ENCODE data around the gene AGBL4.
"Not testable (repeated sequence)": the region's sequence is repeated elsewhere in the genome, so short reads cannot be mapped to it uniquely, and the experiment has no call there.

Gene AGBL4

DNA sequence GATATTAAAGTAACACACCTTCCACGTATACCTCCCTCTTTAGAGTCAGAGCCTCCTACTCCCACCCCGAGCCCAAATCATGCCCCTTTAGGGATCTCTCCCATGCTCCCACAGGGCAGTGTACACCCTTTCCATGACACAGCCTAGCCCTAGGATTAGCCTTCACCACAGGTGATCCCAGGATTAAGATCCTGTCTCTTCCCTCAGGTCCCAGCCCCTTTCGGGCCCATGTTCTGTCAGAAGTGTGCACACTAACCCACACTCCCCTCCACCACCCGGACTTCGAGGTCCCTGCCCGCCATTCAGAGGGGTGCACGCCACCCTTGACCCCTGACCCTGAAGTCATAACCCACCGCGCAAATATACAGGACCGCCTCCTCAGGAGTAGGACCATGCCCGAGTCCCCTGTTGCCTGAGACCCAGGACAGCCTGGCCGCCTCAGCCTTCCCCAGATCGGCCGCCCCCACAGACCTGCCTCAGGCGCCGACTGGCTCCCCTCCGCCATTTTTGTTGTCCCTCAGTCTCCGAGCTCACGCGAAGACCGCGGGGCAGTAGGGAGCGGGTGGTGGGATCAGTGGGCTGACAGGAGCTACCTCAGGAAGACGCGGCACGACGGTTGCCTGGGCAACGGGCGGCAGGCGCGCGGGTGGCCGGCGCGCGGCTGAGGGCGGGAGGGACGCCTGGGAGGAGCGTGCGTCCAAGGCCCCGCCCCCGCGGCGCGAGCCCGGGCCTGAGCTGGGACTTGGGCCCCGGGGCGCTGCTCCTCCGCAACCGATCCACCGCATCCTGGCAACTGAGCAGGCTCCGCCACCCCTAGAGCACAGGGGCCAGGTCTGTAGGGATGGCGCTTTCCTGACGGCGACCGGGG, at the start of gene AGBL4:
TSS of gene AGBL4 (minus strand) at position 663 of the 868 bp plus-strand sequence.
- no peak for DNase-seq (ENCODE audit: low read depth in 3 of 3)

DNA sequence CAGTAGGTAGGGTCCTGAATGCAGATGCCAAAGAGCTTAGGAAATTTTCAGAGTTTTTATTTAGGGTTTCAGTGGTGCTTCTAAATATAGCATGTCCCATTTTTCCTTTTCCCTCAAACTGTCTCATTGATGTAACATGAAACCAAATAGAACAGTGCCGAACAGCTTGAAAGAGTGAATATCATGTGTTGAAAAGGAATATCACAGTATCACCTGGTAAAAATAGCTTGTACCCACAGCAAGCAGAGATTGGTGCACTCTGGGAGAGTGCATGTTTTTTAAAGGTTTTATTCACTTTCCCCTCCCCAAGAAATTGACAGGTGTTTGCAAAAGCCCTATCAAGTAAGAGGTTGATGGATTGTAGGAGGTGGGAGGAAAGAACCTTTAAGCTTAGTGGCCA, 43.1 kb upstream of the AGBL4 start:
- DNase-seq (ENCODE audit: low read depth in 3 of 3) = no peak

DNA sequence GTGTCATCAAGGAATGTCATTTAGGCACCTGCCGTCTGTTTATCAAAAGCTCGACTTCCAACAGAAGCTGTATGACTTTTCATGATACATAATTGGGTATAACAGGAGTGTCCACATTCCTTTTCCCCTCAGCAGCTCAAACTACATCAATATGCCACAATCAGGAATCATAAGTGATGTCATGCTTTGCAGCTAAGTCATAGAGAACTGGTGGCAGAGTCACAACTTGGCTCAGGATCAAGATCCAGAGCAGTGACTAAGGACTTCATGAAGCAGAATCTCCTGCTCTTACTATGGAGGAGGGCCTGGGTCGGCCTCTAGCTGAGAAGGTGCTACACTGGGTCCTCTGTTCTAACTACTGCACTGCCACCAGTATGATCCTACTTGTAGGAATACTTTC, 36.5 kb upstream of the AGBL4 start:
- no peak for DNase-seq (ENCODE audit: low read depth in 3 of 3)

DNA sequence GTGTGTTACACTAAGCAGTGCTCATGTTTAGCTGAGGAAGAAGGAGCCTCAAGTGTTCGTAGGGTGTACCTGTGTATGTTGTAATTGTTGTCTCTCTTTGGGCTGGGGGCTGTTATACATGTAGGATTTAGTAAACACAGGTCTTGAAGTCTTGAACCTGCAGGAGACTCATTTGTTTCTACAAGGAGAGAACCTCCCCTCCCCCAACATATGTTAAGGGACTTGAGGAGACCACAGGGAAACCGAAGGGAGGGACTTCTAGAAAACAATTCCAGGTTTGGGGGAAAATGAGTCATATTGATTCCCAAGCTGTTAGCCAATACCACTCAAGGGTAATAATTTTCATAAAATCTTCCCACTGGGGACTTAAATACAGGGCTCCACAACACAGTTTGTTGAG, 25.0 kb upstream of the AGBL4 start:
- no peak for DNase-seq (ENCODE audit: low read depth in 3 of 3)

DNA sequence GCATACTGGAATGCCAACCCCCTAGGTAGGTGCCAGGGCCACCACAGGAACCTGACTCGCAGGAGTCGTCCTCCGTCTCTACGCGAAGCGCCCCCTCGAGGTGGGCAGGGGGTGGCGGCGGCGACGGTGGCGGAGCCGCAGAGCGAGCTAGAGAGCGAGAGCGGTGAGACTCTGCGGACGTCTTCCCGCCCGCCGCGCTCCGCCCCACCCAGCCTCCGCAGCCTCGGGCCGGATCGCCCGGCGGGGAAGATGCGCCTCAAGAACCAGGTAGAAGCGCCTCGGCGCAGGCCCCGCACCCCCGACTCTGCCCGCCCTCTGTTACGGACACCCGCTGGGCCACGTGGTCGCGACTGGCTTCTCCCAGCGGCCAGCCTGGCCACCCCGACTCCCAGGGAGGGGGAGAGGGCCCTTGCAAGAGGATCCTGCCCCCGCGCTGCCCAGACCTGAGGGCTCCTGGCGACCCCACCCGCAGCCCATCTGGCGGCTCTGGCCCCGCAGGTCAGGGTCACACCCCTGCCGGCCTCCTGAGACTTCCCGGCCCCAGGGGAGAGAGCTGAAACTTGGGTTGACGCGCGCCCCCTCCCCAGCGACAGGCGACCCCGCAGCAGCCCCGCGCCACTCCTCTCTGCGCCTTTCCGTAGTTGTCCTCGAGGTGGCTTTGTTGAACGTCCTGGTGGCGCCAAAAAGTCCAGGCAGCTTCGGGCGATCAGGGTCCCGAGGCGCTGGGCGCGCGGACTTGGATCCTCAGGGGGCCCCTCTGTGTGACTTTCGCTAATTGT, 24.4 kb upstream of the AGBL4 start:
- DNase-seq (ENCODE audit: low read depth in 3 of 3) = no peak

DNA sequence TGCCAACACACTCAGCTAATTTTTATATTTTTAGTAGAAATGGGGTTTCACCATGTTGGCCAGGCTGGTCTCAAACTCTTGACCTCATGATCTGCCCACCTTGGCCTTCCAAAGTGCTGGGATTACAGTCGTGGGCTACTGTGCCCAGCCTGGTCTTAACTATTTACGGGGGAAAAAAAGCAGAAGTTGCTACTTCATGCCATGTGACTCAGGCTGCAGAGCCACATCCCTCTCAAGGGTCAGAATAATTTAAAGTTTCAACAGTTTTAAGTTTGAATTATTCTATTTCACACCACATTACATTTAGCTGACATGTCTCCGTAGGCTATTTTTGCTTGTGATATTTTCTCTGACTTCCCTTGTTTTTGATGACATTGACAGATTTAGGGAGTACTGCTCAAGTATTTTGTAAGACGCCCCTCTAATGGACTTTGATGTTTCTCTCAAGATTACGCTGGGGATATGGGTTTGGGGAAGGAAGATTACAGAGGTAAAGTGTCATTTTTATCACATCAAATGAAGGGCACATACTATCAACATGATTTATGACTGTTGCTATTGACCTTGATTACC, 14.6 kb upstream of the AGBL4 start:
- DNase-seq (ENCODE audit: low read depth in 3 of 3) = no peak

DNA sequence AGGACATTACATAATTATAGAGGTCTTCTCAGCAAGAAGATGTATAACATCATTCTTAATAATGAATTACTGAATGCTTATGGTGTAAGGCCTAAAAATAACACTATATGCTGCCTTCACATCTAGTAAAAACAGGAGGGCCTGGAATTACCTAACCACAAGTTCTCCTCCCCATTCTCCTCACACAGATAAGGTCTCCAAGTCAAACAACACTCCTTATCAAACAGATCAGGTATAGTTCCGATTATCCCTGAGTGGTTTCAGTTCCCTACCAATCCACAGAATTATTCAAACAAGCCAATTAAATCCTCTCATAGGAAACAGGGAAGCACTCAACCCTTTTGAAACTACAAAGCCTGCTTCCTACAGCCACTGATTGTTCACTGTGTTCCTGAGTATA, 4.0 kb upstream of the AGBL4 start:
- DNase-seq (ENCODE audit: low read depth in 3 of 3) = no peak

DNA sequence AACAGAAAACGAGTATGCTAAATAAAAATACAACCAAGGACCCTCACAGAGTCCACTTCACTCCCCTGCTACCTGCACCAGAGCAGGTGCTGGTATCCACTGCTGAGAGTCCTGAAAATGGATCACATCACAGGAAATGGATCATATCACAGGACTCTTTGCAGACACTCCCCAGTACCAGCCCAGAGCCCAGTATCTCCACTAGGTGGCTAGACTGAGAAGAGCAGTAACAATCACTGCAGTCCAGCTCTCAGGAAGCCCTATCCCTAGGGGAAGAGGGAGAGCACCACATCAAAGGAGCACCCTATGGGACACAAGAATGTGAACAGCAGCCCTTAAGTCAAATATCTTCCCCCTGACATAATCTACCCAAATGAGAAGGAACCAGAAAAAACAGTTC, 28.0 kb downstream of the AGBL4 start:
- no peak for DNase-seq (ENCODE audit: low read depth in 3 of 3)

DNA sequence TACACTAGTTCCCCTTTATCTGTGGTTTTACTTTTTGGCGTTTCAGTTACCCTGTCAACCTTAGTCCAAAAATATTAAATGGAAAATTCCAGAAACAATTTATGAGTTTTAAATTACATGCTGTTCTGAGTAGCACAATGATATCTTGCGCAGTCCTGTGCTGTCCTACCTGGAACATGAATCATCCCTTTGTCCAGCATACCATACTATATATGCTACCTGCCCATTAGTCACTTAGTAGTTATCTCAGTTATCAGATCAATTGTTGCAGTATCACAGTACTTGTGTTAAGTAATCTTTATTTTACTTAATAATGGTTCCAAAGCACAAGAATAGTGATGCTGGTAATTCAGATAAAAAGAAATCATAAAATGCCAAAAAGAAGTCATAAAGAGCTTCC, 52.7 kb downstream of the AGBL4 start:
- DNase-seq (ENCODE audit: low read depth in 3 of 3) = no peak

DNA sequence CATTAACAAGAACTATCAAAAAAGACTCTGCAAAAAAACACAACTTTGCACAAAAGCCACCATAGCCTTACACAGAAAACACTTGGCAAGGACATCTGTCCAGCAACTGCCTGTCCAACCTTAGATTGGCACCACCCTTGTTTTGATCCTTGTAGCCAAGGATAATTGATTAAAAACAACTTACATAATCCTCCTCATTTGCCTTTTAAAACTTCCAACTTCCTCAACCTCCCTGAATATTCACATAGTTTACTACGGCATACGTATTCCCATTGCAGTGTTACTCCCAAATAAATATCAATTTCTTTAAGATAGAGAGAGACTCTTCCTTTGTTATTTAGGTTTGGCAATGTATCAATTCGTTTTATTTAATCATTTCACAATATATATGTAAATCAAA, 72.4 kb downstream of the AGBL4 start:
- no peak for DNase-seq (ENCODE audit: low read depth in 3 of 3)

DNA sequence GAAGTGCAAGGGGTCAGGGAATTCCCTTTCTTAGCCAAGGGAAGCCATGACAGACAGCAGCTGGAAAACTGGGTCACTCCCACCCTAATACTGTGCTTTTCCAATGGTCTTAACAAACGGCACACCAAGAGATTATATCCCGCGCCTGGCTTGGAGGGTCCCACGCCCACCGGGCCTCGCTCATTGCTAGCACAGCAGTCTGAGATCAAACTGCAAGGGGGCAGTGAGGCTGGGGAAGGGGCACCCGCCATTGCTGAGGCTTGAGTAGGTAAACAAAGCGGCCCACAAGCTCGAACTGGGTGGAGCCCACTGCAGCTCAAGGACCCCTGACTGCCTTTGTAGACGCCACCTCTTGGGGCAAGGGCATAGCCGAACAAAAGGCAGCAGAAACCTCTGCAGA, 108.5 kb downstream of the AGBL4 start:
- not testable (repeated sequence) for DNase-seq (ENCODE audit: low read depth in 3 of 3)

DNA sequence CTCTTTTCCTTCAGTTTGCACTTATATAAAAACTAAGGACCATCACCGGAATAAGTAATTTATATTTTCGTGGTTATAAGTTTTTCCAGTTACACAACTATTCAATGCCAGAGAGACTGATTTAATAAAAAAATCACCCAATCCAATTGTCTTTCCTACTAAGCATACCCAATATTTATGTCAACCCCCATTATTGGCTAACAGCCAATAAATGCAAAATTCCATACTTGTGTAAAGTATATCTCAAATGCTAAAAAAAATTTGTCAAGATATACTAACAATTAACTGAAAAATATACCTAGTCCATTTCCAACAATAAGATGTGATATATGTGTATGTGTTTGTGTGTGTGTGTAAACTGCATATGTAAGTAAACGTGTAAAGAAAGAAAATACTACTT, 117.4 kb downstream of the AGBL4 start:
- DNase-seq (ENCODE audit: low read depth in 3 of 3) = no peak

DNA sequence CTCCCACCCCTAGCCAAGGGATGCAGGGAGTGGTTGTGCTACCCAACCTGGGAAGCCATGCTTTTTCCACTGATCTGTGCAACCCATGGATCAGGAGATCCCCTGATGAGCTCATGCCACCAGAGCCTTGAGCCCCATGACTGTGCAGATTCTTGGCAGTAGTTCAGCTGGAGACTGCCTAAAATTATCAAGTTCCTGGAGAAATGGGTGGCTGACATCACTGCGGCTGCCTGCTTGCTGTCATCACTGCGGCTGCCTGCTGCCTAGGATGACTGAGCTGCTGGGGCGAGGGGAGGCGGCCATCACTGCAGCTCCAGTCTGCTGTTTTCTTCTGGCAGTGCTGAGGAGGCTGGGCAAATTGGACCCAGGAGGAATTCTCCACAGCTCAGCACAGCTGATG, 159.2 kb downstream of the AGBL4 start:
- no peak for DNase-seq (ENCODE audit: low read depth in 3 of 3)

DNA sequence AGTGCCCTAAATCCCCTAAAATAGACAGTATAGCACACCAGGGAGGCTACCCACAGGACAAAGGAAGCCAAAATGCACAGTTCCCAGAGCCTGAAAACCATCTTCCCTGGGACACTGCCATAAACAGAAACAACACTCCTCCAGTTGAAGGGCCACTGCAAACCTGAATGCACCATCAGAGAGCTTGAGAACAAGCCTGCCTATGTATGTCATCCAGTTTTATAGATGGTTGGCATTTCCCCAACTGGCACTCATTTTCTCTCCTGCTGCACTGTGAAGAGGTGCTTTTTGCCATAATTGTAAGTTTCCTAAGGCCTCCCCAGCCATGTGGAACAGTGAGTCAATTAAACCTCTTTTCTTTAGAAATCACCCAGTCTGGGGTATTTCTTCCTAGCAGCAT, 169.0 kb downstream of the AGBL4 start:
- no peak for DNase-seq (ENCODE audit: low read depth in 3 of 3)

DNA sequence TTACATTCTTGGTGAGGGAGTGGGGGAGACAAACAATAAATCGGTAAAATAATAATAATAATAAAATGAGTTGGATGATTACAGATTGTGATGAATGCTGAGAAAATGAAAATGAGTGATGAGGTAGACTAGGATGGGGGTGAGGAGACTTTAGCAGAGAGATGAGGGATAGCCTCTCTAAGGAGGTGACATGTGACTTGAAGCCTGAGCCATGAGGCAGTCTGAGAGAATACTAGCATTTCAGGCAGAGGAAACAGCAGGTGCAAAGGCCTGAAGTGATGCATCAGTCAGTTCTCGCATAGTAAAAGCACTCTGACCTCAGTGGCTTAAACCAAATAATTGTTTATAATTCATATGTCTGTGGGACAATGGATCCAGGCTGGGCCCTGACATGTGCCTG, 181.2 kb downstream of the AGBL4 start:
- no peak for DNase-seq (ENCODE audit: low read depth in 3 of 3)

DNA sequence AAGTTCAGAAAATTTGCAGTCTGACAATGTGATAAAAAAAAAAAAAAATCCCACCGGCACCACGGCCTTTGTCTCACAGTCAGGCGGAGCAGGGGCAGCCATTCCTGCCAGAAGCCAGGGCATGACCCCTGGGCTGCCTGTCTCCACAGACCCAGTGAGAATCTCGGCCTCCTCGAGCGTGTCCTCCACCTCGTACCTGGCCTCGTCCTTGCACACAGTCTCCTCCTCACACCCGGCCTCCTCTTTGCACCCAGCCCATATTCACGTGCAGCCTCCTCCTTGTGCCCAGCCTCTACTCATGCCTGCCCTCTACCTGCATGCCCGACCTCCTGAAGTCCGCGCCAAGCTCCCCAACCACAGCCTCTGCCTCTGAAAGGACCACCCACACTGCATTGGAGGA, 182.0 kb downstream of the AGBL4 start:
- DNase-seq (ENCODE audit: low read depth in 3 of 3) = no peak

DNA sequence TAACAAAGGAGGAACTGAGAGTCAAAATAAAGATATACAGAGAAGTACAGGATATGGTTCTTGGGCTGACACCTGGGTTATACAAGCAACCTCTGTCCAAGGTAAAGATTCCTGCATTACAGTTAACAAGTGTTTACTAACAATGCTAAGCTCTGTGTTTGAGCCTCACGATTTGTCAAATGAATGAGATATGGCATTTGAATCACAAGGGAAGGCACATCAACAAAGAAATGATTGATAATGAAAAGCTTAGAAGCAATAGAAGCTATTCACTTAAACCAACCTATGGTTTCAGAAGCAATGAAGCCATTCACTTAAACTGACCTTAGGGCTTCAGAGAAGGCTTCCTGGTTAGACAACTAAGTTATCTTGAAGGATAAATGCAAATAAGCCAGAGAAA, 199.5 kb downstream of the AGBL4 start:
- DNase-seq (ENCODE audit: low read depth in 3 of 3) = no peak

DNA sequence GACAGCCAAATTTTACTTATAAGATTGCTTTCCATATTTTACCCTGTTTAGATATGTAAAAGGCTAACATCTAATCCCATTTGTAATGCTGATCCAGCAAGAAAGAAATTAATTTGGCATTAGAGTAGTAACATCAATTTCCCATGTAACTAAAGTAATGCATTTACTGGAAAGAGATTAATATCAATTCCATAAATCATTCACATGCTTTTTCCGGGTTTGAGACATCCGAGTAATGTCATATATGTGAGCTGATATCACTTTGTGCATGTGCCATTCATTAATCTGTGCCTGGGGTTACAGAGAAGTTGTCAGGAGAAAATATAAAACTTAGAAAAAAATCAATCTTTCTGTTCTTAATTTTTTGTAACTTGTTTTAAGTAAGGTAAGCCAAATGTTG, 206.1 kb downstream of the AGBL4 start:
- no peak for DNase-seq (ENCODE audit: low read depth in 3 of 3)

DNA sequence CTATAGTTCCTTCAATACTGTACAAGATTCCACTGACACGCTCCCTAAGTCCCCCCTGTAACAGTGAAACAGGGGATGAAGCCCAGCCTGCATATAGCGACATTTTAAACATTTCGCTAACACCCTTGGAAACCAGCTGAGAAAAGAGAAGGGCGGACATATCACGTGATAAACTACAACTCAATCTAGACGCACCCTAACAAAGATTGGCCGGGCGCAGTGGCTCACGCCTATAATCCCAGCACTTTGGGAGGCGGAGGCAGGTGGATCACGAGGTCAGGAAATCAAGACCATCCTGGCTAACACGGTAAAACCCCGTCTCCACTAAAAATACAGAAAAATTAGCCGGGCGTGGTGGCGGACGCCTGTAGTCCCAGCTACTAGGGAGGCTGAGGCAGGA, 236.7 kb downstream of the AGBL4 start:
- DNase-seq (ENCODE audit: low read depth in 3 of 3) = not testable (repeated sequence)

DNA sequence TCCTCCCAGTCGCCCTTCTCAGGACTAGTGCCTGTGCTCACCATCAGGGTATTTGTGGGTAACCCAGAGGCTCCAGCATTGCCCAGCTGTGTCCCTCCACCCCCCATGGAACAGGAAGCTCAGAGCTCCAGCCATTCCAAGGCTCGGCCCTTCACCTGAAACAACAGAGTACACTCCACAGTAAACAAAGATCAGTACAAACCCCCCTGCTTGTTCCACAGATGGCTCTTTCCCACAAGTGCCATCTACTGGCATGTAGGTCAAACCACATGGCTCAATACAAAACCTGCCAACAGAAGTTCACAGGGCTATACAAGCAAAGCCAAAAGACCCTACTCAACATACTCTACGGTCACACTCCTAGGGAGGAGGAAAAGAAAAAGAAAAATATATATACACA, 258.7 kb downstream of the AGBL4 start:
- no peak for DNase-seq (ENCODE audit: low read depth in 3 of 3)

DNA sequence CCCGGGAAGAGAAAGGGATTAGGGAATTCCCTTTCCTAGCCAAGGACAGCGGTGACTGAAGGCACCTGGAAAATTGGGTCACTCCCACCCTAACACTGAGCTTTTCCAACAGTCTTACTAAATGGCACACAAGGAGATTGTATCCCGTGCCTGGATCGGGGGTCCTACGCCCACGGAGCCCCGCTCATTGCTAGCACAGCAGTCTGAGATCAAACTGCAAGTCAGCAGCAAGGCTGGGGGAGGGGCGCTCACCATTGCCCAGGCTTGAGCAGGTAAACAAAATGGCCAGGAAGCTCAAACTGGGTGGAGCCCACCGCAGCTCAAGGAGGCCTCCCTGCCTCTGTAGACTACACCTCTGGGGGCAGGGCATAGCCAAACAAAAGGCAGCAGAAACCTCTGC, 285.6 kb downstream of the AGBL4 start:
- DNase-seq (ENCODE audit: low read depth in 3 of 3) = not testable (repeated sequence)

DNA sequence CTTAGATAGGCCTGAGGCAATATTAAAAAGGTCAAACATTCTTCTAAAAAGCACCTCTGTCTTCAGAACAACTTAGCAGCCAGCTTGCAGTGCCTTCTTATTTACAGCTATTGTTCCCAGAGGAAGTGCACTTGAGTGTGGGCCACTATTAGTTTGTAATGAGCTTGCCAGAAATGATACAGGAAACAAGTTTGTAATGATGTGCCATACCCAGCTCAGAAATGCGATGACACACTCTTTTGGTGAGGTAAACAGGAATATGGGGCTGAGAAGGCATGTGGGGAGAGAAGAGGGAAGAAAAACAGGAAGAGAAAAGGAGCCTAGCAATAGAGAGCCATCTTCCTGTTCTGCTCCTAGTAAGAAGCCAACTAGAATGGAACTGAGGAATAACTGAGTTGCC, 295.4 kb downstream of the AGBL4 start:
- no peak for DNase-seq (ENCODE audit: low read depth in 3 of 3)

DNA sequence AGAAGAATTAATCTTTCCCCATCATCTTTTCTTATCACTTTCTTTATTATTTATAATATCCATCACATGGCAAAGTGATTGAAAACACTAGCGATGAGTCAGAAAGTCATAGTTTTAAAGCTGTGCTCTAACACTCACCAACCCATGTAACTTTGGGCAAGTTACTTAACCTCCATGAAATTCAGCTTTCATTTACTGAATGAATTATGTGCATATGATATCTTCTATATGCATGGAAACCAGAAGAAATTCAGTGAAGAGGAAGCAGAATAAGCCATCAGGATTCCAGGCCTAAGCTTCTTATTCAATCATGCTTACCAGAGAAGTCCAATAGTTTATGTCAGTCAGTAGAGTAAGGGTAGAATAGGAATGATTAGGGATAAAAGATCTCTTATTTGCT, 300.1 kb downstream of the AGBL4 start:
- no peak for DNase-seq (ENCODE audit: low read depth in 3 of 3)

All from stimulated activated CD4-positive, alpha-beta T cell treated with anti-CD3 and anti-CD28 coated beads, TNF-alpha, amount 100 ng/mL, for 24 hours (primary cell).